ENCODE results near the gene EIF2B2.

DNA sequence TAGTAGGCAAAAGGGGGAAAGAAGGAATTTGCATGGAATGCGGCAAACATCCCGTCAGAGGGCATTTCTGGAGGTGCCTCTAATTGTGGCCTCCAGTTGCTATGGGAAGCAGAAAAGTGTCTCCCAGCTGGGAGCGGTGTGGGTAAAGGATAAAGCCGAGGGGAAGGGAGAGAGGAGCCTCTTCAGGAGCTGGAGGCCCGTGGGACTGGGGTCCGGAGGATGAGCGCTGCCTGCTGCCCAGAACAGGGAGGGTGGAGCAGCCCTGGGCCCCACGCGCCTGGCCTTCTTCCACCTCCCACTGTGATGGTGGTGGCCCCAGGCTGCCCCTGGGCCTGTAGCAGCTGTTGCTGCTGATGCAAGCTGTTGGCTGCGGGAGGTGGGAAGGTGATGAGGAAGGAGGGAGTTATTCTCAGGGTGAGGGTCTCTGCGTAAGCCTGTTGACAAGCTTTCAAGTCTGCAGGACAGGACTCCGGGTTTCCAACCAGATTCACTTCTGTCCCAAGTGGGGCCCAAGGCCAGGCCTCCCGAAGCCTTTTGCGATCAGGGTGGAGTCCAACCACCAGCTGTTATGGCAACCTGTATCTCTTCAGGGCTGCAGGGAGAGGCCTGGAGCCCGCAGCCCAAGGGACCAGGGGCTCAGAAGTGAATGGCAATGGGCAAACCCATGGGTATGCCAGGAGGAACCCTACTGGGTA, 28.2 kb upstream of the EIF2B2 start:
- TF ChIP-seq, protein P1, sequence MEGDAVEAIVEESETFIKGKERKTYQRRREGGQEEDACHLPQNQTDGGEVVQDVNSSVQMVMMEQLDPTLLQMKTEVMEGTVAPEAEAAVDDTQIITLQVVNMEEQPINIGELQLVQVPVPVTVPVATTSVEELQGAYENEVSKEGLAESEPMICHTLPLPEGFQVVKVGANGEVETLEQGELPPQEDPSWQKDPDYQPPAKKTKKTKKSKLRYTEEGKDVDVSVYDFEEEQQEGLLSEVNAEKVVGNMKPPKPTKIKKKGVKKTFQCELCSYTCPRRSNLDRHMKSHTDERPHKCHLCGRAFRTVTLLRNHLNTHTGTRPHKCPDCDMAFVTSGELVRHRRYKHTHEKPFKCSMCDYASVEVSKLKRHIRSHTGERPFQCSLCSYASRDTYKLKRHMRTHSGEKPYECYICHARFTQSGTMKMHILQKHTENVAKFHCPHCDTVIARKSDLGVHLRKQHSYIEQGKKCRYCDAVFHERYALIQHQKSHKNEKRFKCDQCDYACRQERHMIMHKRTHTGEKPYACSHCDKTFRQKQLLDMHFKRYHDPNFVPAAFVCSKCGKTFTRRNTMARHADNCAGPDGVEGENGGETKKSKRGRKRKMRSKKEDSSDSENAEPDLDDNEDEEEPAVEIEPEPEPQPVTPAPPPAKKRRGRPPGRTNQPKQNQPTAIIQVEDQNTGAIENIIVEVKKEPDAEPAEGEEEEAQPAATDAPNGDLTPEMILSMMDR (IDR thresholded peaks at IDR 0.05), result no peak
- no peak for TF ChIP-seq POLR2A (IDR thresholded peaks at IDR 0.05)
